NK-92 (cell line): ENCODE results near the gene LCN10.
"Not testable (repeated sequence)": the region's sequence is repeated elsewhere in the genome, so short reads cannot be mapped to it uniquely, and the experiment has no call there.

Source experiments
- DNase-seq: peaks from one replicate; lab custom pipeline; 2025; ENCODE audit not compliant: unreplicated experiment; lab: John Stamatoyannopoulos, UW

The LCN10 gene

GRCh38 chr9:136773386-136774044 is 30.8 kb upstream of the LCN10 start:
- no peak for DNase-seq

GRCh38 chr9:136771907-136772415 is 29.2 kb upstream of the LCN10 start:
- no peak for DNase-seq

- no peak for DNase-seq
Observed at GRCh38 chr9:136769710-136770191, 27.0 kb upstream of the LCN10 start.

GRCh38 chr9:136766410-136767120 is 23.8 kb upstream of the LCN10 start:
- not testable (repeated sequence) for DNase-seq

- not testable (repeated sequence) for DNase-seq
Observed at GRCh38 chr9:136765745-136766409, 23.1 kb upstream of the LCN10 start.

GRCh38 chr9:136765041-136765440 is 22.3 kb upstream of the LCN10 start:
- DNase-seq = no peak

GRCh38 chr9:136764301-136764891 is 21.7 kb upstream of the LCN10 start, which contains the start of gene LCN15:
LCN15 (minus strand) TSS chr9:136764518; CDS start chr9:136764488, 30 bp downstream.
- DNase-seq = no peak

- no peak for DNase-seq
Observed at GRCh38 chr9:136763649-136764035, 20.9 kb upstream of the LCN10 start.

- no peak for DNase-seq
Observed at GRCh38 chr9:136762915-136763648, 20.3 kb upstream of the LCN10 start.

- DNase-seq = no peak
Observed at GRCh38 chr9:136762221-136762691, 19.5 kb upstream of the LCN10 start.

- DNase-seq = no peak
Observed at GRCh38 chr9:136761545-136761981, 18.8 kb upstream of the LCN10 start.

GRCh38 chr9:136760834-136761544 is 18.2 kb upstream of the LCN10 start:
- not testable (repeated sequence) for DNase-seq

- DNase-seq = no peak
Observed at GRCh38 chr9:136760424-136760823, 17.7 kb upstream of the LCN10 start.

GRCh38 chr9:136759436-136760325 is 16.9 kb upstream of the LCN10 start:
- no peak for DNase-seq

- DNase-seq = no peak
Observed at GRCh38 chr9:136759001-136759400, 16.3 kb upstream of the LCN10 start.

- DNase-seq = no peak
Observed at GRCh38 chr9:136757751-136758140, 15.0 kb upstream of the LCN10 start.

GRCh38 chr9:136757328-136757727 is 14.6 kb upstream of the LCN10 start:
- no peak for DNase-seq

GRCh38 chr9:136756836-136757235 is 14.1 kb upstream of the LCN10 start:
- DNase-seq = no peak

- no peak for DNase-seq
Observed at GRCh38 chr9:136756134-136756438, 13.3 kb upstream of the LCN10 start.
